GM12875 (cell line): Measurements from ENCODE around the gene KCNF1.

Experiments
- H3K4me3 ChIP-seq: one replicate; pipeline ENCODE4 v1.5.1; 2011; ENCODE audit warnings: low read depth, low read length, control low read depth
- CTCF ChIP-seq: IDR thresholded peaks from 2 replicates; pipeline ENCODE4 v1.5.1; 2011; ENCODE audit warnings: low read depth, mild to moderate bottlenecking, control low read depth, inconsistent platforms, low read length, moderate library complexity, borderline replicate concordance; ENCODE audit not compliant: insufficient read depth

The KCNF1 gene

GRCh38 chr2:10963155-10963554 is 51.4 kb downstream of the KCNF1 start:
- H3K4me3 ChIP-seq, result no peak overlapping the region
- TF ChIP-seq CTCF, result no peak
